GM18867 (cell line): ENCODE measurements around the gene NFIC.
"Not testable (repeated sequence)": the region's sequence is repeated elsewhere in the genome, so short reads cannot be mapped to it uniquely, and the experiment has no call there.

Experiments used
- ATAC-seq: cut with Tn5 transposase; IDR thresholded peaks from one replicate; pipeline ENCODE4 v1.9.1; 2021; ENCODE audit warnings: mild to moderate bottlenecking, moderate library complexity; ENCODE audit not compliant: unreplicated experiment

NFIC gene

GRCh38 chr19:3396881-3397265 lies 30.5 kb downstream of the NFIC start:
- no peak for ATAC-seq

DNA sequence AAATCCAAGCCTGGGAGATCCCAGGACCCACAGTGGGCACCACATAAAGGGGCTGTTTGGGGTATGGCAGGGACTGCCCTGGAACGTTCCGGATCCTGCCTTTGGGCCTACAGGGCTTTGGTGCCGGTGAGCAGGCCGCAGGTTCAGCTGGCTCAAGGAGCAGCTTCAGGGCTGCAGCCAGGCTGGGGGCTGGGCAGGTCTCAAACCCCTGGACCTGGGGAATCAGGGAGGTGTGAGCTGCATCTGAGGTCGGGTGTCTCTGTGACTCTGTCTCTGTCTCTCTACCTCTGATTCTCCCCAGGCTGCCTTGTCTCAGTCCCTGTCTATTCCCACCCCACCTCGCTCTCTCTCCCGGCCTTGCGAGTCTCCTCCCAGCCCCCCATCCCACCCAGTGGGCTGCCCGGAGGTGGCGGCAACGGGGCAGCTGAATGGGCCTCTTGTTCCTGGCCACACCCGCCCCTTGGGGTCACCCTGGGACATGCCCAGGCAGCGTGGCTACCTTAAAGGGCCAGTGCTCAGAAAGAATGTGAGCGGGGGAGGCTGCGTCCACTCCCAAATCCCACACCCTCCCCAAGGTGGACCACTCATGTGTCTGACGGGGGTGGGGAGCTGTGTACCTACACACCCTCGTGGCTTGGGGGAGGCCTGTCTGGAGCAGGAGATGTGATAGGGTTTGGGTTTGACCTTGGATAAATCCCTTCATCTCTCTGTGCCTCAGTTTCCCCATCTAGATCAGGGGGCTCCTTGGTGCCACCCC lies 31.1 kb downstream of the NFIC start:
- ATAC-seq, result no peak

DNA sequence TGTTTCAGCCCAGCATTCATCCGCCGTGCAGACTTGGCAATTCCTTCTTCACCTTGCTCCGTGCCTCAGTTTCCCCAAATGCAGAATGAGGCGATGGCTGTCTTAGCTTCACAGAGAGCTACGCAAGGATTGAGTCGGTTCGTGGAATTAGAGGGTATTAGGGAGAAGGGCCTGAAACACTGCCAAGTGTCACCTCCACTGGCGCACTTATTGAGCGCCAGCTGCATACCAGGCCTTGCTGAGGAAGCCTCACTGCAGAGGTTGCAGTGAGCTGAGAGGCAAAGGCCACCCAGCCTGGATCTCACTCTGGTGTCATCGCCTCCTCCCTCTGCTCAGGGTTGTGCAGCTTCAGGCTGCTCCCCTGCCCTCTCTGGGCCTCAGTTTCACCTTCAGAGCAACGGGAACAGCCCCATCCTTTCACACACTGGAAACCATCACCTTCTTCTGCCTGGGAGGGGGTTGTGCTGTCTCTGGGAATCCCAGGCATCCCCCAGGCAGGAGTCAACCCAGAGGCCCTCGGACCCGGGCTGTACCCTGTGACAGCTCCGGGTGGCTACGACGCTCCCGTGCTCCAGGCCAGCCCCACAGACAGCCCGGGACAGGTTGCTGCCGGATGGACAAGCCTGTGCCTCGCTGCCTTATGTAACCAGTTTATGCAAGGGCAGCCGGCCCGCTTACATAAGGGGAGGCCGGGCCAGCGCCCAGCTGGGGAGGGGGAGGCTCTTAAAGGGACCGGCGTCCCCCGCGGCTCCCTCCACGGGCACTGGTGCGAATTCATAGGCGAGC lies 31.9 kb downstream of the NFIC start:
- no peak for ATAC-seq

DNA sequence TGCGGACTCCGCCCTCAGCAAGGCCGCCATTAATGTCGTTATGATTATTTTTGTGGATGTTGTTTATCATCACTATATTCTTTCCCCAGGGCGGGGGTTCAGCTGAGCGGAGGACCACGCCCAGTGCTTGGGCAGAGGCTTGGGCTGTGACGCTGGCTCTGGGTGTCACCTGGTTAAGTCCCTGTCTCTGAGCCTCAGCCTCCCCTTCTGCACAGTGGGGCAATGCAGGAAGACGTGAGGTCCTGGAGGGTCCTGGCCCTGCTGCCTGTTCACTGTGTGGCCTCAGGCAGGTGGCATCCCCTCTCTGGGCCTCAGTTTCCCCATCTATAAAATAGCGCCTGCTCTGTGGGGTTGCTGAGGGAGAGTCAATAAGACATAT lies 32.5 kb downstream of the NFIC start:
- no peak for ATAC-seq

DNA sequence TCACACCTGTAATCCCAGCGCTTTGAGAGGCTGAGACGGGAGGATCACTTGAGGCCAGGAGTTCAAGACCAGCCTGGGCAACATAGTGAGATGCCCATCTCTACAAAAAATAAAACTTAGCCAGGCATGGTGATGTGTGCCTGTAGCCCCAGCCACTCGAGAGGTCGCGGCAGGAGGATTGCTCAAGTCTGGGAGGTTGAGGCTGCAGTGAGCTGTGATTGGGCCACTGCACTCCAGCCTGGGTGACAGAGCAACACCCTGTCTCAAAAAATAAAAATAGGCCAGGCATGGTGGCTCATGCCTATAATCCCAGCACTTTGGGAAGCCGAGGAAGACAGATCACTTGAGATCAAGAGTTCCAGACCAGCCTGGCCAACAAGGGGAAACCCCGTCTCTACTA lies 32.9 kb downstream of the NFIC start:
- not testable (repeated sequence) for ATAC-seq

- no peak for ATAC-seq
Observed at GRCh38 chr19:3401004-3401768, 34.8 kb downstream of the NFIC start.

DNA sequence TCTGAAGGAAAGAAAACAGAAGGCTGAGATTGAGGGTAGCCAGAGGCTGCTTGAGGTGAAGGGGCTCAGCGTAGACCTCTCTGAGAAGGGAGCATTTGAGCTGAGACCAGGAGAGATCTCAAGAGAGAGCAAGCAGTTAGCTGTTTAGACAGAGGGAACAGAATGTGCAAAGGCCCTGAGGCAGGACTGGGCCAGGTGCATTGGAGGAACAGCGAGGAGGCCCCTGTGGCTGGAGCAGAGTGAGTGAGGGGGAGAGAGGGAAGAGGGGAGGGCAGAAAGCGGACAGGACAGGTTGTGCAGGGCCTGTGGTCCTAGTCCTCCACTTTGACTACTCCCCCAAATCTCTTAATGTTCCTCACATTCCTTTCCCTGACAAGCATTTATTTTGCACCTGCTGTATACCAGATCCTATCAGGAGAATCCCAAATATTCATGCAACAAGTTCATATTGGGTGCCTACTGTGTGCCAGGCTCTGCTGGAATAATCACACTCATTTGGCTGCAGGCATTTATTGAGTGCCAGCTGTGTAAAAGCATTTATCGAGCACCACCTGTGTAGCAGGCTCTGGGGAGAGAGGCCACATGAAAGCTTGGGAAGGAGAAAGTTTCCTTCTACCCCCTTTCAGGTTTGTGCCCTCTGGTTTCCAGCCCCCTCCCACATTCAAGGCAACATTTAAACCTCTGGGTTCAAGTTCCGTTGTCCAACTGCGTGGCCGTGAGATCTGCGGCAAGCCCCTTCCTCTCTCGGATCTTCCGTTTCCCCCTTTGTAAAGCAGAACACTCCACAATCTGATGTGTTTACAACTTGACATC lies 36.5 kb downstream of the NFIC start:
- ATAC-seq, result no peak

DNA sequence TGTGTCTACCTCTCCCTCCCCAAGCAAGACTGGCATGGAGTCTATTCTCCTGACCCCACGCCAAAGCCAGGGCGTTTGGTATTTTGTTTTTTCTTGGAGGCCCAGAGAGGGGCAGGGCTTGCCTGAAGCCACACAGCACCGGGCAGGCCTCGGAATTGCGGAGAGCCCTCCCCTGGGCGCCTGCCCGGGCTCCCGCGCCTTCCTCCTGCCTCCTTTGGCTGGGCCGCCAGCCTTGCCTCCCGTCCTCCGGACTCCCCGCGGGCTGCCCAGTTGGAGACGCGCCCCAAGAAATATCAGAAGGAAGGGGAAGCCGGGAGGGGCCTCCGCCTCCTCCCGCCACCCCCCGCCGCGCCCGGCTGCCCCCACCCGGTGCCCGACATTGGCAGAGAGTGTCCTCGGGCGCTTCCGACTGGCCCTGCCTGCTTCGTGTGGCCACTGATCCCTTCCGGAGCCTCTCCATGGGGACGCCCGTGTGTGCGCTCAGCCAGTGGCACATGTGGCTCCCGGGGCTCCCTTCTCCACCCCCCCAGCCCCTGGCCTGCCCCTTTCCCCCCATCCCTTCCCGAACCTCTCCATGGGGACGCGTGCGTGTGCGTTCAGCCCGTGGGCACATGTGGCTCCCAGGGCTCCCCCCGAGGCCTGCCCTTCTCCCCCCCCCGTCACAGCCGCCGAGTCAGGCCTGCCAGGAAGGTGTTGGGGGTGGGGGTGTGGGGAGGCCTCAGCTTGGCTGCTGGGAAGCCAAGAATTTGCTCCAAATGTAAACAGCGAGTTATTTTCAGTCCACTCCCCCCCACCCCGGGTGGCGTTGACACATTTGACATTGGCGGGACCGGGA lies 37.3 kb downstream of the NFIC start:
- no peak for ATAC-seq

GRCh38 chr19:3404324-3405260 lies 38.2 kb downstream of the NFIC start:
- ATAC-seq, result no peak

GRCh38 chr19:3405261-3405653 lies 38.9 kb downstream of the NFIC start:
- ATAC-seq, result no peak

GRCh38 chr19:3406571-3407111 lies 40.3 kb downstream of the NFIC start:
- ATAC-seq, result no peak

- no peak for ATAC-seq
Observed at GRCh38 chr19:3407556-3408516, 41.5 kb downstream of the NFIC start.

- ATAC-seq, result no peak
Observed at GRCh38 chr19:3408996-3409345, 42.6 kb downstream of the NFIC start.

DNA sequence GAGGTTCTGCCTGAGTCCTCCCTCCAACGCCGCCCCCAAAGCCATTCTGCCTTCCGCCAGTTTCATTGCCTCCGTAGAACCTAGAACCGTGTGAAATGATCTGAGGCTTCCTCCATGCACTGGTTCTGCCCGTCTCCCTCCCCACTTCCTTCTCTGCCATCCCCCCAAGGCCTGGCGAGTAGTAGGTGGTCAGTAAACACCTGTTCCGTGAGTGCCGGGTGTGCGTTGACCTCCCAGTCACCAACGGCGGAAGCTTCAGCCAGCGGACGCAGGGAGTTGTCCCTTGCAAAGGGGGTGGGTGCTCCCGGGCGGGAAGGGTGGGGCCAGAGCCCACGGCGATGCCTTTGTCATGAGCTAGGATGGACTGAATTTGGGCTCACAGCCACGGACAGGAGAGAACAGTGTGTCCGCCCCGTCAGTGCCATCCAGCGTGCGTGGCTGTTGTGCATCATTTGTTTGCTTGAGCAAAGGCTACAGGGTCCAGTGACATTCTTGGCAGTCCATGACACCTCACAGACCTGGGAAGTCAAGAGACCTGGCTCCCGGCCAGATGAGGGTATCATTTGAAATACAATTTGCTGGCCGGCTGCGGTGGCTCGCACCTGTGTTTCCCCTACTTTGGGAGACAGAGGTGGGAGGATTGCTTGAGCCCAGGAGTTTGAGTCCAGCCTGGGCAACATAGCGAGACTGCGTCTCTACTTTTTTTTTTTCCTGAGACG lies 43.1 kb downstream of the NFIC start:
- no peak for ATAC-seq

- ATAC-seq, result no peak
Observed at GRCh38 chr19:3411636-3412035, 45.3 kb downstream of the NFIC start.

DNA sequence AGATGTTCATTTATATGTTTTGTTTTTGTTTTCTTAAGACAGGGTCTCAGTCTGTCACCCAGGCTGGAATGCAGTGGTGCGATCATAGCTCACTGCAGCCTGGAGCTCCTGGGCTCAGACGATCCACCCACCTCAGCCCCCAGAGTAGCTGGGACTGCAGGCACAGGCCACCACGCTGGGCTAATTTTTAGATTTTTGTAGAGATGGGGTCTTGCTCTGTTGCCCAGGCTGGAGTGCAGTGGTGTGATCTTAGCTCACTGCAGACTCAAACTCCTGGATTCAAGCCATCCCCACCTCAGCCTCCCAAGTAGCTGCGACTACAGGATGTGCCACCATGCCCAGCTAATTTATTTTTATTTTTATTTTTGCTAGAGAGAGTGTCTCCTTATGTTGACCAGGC lies 45.7 kb downstream of the NFIC start:
- ATAC-seq, result no peak

- ATAC-seq, result no peak
Observed at GRCh38 chr19:3413796-3414327, 47.5 kb downstream of the NFIC start.
